GM21786 (cell line): ENCODE data around the gene SYNGR1.

Experiments used
- ATAC-seq: cut with Tn5 transposase; IDR thresholded peaks from one replicate; pipeline ENCODE4 v1.9.1; 2021; ENCODE audit not compliant: unreplicated experiment

The SYNGR1 gene, protein sequence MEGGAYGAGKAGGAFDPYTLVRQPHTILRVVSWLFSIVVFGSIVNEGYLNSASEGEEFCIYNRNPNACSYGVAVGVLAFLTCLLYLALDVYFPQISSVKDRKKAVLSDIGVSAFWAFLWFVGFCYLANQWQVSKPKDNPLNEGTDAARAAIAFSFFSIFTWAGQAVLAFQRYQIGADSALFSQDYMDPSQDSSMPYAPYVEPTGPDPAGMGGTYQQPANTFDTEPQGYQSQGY

GRCh38 chr22:39349967-39350726 lies at the start of gene SYNGR1:
TSS of gene SYNGR1 (plus strand) at chr22:39349991. CDS start at chr22:39350011, 20 bp downstream.
- ATAC-seq = no peak

DNA sequence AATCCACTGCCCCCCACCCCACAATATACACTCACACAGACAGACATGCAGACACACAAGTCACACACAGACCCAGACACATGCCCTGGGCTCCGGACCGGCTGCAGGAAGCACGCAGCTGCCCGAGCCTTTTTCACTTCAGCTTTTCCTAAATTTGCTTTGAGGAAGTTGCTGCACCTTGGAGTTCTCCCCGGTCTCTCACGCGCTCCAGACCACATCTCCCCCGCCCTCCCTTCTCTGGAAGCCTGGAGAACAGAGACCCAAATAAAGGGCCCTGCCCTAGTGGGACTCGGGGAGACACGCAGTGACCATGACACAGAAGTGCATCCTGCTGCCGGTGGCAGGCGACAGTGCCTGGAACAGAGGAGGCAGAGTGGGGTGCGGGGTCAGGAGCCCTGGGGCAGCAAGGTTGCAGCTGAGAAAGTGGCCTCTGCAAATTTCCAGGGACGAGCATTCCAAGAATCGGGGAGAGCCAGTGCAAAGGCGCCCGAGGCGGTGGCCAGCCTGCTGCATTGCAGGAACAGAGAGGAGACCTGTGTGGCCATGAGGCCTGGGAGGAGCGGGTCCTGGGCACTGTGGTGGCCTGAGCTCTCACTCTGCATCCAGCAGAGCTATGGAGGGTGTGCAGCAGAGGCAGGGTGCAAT lies 49.5 kb upstream of the SYNGR1 start:
- ATAC-seq = no peak

DNA sequence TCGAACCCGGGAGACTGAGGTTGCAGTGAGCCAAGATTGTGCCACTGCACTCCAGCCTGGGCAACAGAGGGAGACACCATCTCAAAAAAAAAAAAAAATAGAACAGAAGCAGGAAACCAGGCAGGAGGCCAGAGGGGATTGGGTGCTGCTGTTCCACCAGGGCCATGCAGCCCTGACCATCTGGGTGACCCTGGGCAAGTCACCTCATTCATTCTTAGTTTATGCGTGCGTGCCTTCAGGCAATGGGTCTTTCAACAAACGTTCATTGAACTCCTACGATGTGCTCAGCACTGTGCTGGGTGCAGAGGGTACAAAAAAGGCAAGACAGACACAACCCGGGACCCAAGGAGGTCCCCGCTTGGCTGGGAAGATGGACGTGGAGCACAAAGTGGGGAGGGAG lies 48.7 kb upstream of the SYNGR1 start:
- ATAC-seq = no peak

- ATAC-seq = no peak
Measured at GRCh38 chr22:39301926-39302325, 47.9 kb upstream of the SYNGR1 start.

DNA sequence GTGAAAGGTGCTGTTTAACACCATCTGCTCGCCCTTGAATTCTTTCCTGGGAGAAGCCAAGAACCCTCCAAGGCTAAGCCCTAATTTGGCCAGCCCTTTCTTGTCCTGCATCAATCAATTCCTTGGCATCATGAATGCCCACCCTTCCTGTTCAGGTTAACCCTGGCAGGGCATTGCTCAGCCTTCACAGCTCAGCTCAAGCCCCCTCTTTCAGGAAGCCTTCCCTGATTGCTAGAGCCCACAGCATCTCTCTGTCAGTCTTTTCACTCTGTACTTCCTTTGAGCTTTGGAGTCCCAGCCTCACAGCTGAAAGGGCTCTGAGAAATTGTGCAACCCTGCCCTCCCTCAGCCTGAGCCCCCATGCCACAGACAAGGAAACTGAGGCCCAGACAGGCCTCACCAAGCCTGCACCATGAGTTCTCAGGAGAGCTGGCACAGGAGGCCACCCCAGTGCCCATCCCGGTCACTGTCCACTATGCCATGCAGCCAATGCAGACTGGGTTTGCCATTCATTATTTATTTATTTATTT lies 47.3 kb upstream of the SYNGR1 start:
- ATAC-seq = no peak

- no peak for ATAC-seq
Measured at GRCh38 chr22:39303358-39303757, 46.4 kb upstream of the SYNGR1 start.

GRCh38 chr22:39303892-39304671 lies 45.7 kb upstream of the SYNGR1 start:
- ATAC-seq = no peak

DNA sequence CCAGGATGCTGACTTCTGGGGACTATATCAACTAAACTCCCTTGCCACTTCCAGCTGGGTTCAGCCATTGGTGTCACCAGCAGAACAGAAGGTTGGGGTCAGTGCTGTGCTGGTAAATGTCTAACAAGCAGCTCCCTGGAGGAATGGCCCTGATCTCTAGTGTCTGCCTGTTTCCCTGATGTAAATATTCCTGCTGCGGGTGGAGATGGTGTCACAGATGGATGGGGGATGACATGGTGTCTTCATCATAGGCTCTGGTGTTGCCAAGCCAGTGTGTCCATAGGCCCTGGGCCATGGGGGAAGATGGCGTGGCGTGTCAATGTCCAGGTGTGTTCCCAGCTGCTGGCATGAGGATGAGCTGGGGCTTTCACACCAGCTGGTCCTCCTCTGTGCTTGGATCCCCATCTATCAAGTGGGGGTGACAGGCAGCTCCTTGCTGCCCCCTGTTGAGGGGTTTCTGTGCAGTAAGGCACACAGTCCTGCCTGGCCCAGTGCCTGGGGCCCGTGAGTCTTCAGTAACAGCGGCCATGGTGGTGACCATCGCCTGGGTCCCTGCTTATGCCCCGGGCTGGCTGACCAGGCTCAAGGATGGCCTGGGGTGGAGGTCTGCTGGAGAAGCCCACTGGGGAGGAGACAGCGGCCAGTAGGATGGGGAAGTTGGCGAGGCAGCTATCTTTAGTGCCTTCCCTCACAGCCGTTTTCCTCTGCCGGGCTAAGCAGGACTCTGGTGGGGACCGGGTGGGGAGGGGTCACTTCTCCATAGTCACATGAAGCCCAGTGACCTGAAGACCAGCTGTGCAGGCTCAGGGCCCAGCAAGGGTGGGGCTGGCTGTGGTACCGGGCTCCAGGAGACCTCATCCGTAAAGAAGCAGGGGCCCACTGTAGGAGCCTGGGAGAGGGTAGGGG lies 43.1 kb upstream of the SYNGR1 start:
- no peak for ATAC-seq

GRCh38 chr22:39308614-39309363 lies 41.0 kb upstream of the SYNGR1 start:
- ATAC-seq = no peak

- ATAC-seq = no peak
Measured at GRCh38 chr22:39309364-39309861, 40.4 kb upstream of the SYNGR1 start.

GRCh38 chr22:39309881-39310714 lies 39.7 kb upstream of the SYNGR1 start:
- ATAC-seq = no peak

DNA sequence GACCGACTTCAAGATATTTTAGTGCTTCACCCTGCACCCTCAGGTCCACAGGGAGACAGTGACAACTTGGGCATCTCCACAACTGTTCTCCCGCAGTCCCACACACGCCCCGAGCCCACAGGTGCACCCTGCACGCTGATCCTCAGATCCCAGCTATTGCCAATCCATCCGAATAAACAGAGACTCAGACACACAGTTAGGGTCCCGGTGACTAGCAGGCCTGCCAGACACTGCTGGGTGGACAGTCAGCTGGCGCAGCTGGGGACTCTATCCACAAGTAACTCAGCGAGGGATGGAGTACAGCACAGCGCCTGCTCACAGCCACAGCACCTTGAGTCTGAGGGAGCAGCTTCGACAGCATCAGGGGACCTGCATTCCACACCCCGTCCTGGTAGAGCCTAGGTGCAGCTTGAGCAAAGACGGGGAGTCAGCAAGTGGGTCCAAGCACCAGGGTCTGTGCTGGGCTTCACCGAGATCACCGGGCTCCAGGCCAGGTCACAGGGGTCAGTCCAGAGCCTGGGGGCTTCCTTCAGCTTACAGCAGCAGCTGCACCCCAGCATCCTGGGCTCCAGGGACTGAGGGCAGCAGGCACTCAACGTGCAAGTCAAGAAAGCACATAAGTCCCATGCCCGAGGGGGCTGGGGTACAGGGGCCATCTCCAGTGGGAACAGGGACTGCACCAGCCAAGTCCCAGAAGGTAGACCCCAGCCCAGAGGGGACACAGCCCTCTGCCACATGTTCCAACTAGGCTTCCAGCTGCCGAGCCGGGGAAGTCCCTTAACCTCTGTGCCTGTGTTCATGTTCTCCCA lies 38.0 kb upstream of the SYNGR1 start:
- ATAC-seq = no peak

GRCh38 chr22:39312410-39312809 lies 37.4 kb upstream of the SYNGR1 start:
- ATAC-seq = no peak

- no peak for ATAC-seq
Measured at GRCh38 chr22:39313258-39314001, 36.4 kb upstream of the SYNGR1 start.

GRCh38 chr22:39314251-39314971 lies 35.4 kb upstream of the SYNGR1 start:
- ATAC-seq = no peak

- ATAC-seq = no peak
Measured at GRCh38 chr22:39315389-39315788, 34.4 kb upstream of the SYNGR1 start.
